GM12875 (cell line): ENCODE data around the gene WDR62.
"Not testable (repeated sequence)": the region's sequence is repeated elsewhere in the genome, so short reads cannot be mapped to it uniquely, and the experiment has no call there.

Experiments
- H3K4me3 ChIP-seq: one replicate; pipeline ENCODE4 v1.5.1; 2011; ENCODE audit warnings: low read depth, low read length, control low read depth
- TF ChIP-seq, protein P1 (sequence below): IDR thresholded peaks from 2 replicates; pipeline ENCODE4 v1.5.1; 2011; ENCODE audit warnings: low read depth, mild to moderate bottlenecking, control low read depth, inconsistent platforms, low read length, moderate library complexity, borderline replicate concordance; ENCODE audit not compliant: insufficient read depth

Gene WDR62

DNA sequence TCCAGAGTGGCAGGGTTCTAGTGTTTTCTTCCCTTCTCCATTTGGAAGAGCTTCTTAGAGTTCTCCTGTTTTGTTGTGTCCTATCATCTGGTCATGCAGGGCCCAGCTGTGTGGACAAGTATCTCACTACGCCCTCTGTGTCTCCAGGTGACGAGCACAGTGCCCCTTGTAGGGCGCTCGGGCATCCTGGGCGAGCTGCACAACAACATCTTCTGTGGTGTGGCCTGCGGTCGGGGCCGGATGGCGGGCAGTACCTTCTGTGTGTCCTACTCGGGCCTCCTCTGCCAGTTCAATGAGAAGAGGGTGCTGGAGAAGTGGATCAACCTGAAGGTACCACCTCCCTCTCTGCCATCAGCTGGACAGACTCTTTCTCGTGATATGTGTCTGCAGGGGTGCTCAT is 13.0 kb downstream of the WDR62 start:
- no peak overlapping the region for H3K4me3 ChIP-seq
- TF ChIP-seq, protein P1, sequence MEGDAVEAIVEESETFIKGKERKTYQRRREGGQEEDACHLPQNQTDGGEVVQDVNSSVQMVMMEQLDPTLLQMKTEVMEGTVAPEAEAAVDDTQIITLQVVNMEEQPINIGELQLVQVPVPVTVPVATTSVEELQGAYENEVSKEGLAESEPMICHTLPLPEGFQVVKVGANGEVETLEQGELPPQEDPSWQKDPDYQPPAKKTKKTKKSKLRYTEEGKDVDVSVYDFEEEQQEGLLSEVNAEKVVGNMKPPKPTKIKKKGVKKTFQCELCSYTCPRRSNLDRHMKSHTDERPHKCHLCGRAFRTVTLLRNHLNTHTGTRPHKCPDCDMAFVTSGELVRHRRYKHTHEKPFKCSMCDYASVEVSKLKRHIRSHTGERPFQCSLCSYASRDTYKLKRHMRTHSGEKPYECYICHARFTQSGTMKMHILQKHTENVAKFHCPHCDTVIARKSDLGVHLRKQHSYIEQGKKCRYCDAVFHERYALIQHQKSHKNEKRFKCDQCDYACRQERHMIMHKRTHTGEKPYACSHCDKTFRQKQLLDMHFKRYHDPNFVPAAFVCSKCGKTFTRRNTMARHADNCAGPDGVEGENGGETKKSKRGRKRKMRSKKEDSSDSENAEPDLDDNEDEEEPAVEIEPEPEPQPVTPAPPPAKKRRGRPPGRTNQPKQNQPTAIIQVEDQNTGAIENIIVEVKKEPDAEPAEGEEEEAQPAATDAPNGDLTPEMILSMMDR: no peak

DNA sequence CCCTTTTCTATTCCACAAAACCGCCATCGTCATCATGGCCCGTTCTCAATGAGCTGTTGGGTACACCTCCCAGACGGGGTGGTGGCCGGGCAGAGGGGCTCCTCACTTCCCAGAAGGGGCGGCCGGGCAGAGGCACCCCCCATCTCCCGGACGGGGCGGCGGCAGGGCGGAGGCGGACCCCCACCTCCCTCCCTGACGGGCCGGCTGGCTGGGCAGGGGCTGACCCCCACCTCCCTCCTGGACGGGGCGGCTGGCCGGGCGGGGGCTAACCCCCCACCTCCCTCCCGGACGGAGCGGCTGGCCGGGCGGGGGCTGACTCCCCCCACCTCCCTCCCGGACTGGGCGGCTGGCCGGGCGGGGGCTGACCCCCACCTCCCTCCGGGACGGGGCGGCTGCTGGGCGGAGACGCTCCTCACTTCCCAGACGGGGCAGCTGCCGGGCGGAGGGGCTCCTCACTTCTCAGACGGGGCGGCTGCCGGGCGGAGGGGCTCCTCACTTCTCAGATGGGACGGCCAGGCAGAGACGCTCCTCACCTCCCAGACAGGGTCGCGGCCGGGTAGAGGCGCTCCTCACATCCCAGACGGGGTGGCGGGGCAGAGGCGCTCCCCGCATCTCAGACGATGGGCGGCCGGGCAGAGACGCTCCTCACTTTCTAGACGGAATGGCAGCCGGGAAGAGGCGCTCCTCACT is 14.3 kb downstream of the WDR62 start:
- not testable (repeated sequence) for H3K4me3 ChIP-seq

GRCh38 chr19:36072081-36072480 is 17.4 kb downstream of the WDR62 start:
- H3K4me3 ChIP-seq: no peak overlapping the region
- TF ChIP-seq, protein P1: no peak

GRCh38 chr19:36073121-36073876 is 18.6 kb downstream of the WDR62 start:
- TF ChIP-seq, protein P1: no peak
- H3K4me3 ChIP-seq: no peak overlapping the region

GRCh38 chr19:36079389-36079945 is 24.8 kb downstream of the WDR62 start:
- TF ChIP-seq, protein P1: no peak
- no peak overlapping the region for H3K4me3 ChIP-seq

DNA sequence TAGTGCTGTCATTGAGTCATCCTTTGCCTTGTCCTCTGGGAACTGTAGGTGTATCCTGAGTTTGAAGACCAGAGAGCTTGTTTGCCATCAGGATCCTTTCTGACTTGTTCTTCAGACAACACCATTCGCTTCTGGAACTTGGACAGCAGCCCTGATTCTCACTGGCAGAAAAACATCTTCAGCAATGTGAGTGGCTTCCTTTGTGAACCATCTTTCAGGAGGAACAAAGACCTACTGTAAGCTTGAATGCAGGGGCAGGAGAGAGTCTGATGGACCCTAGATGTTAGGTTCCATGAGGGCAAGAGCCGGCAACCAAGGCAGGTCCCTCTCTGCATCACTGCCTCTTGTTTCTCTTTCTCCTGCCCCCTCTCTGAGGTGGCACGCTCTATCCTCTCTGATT is 26.7 kb downstream of the WDR62 start:
- TF ChIP-seq, protein P1: no peak
- no peak overlapping the region for H3K4me3 ChIP-seq

GRCh38 chr19:36081894-36082293 is 27.2 kb downstream of the WDR62 start:
- no peak overlapping the region for H3K4me3 ChIP-seq
- TF ChIP-seq, protein P1: no peak
